ENCODE measurements around the gene SUFU.

SUFU gene

GRCh38 chr10:102621443-102622325 is 117.9 kb downstream of the SUFU start:
- no peak for DNase-seq

GRCh38 chr10:102624094-102624493 is 120.3 kb downstream of the SUFU start:
- no peak for DNase-seq

GRCh38 chr10:102624751-102625645 is 121.2 kb downstream of the SUFU start:
- no peak for DNase-seq

GRCh38 chr10:102626026-102626685 is 122.4 kb downstream of the SUFU start:
- no peak for DNase-seq

GRCh38 chr10:102627291-102627735 is 123.5 kb downstream of the SUFU start:
- no peak for DNase-seq

- no peak for DNase-seq
Measured at GRCh38 chr10:102627736-102628293, 124.0 kb downstream of the SUFU start.

- DNase-seq: no peak
Measured at GRCh38 chr10:102628451-102628911, 124.7 kb downstream of the SUFU start.

- DNase-seq: no peak
Measured at GRCh38 chr10:102629661-102630614, 126.2 kb downstream of the SUFU start.

- no peak for DNase-seq
Measured at GRCh38 chr10:102630663-102631062, 126.9 kb downstream of the SUFU start.

GRCh38 chr10:102631525-102632393 is 128.0 kb downstream of the SUFU start:
- DNase-seq: no peak

GRCh38 chr10:102632394-102633111 is 128.8 kb downstream of the SUFU start:
- DNase-seq: no peak

- DNase-seq: peak in 1 of 5 experiments; percentile 53
Measured at GRCh38 chr10:102633287-102633686, 129.5 kb downstream of the SUFU start.

GRCh38 chr10:102633848-102634247 is 130.1 kb downstream of the SUFU start:
- no peak for DNase-seq

- no peak for DNase-seq
Measured at GRCh38 chr10:102634686-102635085, 130.9 kb downstream of the SUFU start.

- DNase-seq: peak in 2 of 5 experiments; percentile 19 to 41
Measured at GRCh38 chr10:102635377-102635776, 131.6 kb downstream of the SUFU start.

GRCh38 chr10:102639537-102639936 is 135.8 kb downstream of the SUFU start:
- DNase-seq: no peak

GRCh38 chr10:102641402-102641801 is 137.6 kb downstream of the SUFU start:
- DNase-seq: no peak

- DNase-seq: peak; percentile 94 to 98 (median 97)
Measured at GRCh38 chr10:102641880-102642735, 138.3 kb downstream of the SUFU start.

Data from T-helper 2 cell (primary cell).